Mucosa of stomach (tissue), 1 donor: ENCODE data around the gene OR2D3.
"Not testable (repeated sequence)": the region's sequence is repeated elsewhere in the genome, so short reads cannot be mapped to it uniquely, and the experiment has no call there.

Experiments used
- H3K27me3 ChIP-seq: one replicate; pipeline ENCODE4 v1.7.0; 2013; ENCODE audit warnings: mild to moderate bottlenecking, low read length; ENCODE audit not compliant: control insufficient read depth, insufficient read depth
- H3K36me3 ChIP-seq: one replicate; pipeline ENCODE4 v1.7.0; 2013; ENCODE audit warnings: low read length; ENCODE audit not compliant: control insufficient read depth, insufficient read depth
- H3K4me1 ChIP-seq: one replicate; pipeline ENCODE4 v1.7.0; 2013; ENCODE audit warnings: mild to moderate bottlenecking, low read length; ENCODE audit not compliant: control insufficient read depth, insufficient read depth
- H3K4me3 ChIP-seq: one replicate; pipeline ENCODE4 v1.7.0; 2013; ENCODE audit warnings: low read length
- H3K9ac ChIP-seq: one replicate; pipeline ENCODE4 v1.7.0; 2013; ENCODE audit warnings: mild to moderate bottlenecking, low read length, moderate library complexity
- H3K9me3 ChIP-seq: one replicate; pipeline ENCODE4 v1.7.0; 2013; ENCODE audit warnings: mild to moderate bottlenecking, low read length, moderate library complexity; ENCODE audit not compliant: control insufficient read depth
- donor health status: Pancreatic carcinoma.

Gene OR2D3

GRCh38 chr11:6920702-6921101, at the start of gene OR2D3:
Gene OR2D3 (plus strand): TSS chr11:6921002. CDS start chr11:6921002, 0 bp downstream.
- no peaks in the 10 kb centered on the region for H3K9me3 ChIP-seq
- H3K9ac ChIP-seq, result no peak within 1 kb of the TSS
- H3K4me3 ChIP-seq, result no peak within 1 kb of the TSS
- H3K36me3 ChIP-seq, result no peaks in the 10 kb centered on the region
- H3K4me1 ChIP-seq, result no peaks in the 10 kb centered on the region
- no peaks in the 10 kb centered on the region for H3K27me3 ChIP-seq

DNA sequence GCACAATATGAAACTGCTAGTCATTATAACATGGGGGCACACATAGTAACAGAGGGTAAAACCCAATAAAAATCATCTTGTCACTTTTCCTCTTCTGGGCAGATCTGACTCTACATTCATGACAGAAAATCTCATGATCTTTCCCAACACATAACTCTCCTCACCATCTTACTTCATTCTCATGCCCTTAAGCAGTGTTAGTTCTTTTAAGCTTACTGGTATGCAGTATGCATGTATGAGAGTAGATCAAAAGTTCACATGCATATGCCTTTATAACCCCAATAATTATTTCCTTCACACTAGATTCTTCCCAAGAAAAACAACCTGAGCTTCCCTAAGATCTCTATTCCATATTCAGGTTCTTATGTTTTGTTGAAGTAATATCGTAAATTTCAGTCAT, 49.5 kb upstream of the OR2D3 start:
- H3K9ac ChIP-seq, result no peak overlapping the region
- H3K4me3 ChIP-seq, result no peak overlapping the region
- H3K27me3 ChIP-seq, result no peaks in the 10 kb centered on the region

DNA sequence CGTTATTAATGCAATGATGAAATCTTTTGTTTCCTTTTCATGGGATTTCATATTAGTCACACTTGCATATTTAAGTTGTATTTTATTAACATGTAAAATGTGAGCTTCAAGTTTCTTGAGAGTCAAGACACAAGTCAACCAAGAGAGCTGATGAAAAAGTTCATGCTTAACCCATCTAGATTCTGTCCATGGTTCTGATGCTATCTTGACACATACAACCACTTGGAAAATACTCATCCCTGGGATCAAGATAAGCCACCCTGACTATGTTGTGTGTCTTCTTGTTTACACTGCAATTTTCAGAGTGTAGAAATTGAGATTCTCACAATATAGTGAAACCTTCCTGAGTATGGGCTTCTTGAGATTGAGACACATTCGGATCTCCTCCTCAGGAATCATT, 45.0 kb upstream of the OR2D3 start:
- Histone ChIP-seq H3K27me3 (no peaks in the 10 kb centered on the region), H3K36me3 (no peaks in the 10 kb centered on the region), H3K9me3 (no peaks in the 10 kb centered on the region), H3K4me1 (no peaks in the 10 kb centered on the region), H3K9ac (no peak overlapping the region), H3K4me3 (no peak overlapping the region)

More for the DNA sequence above, 49.5 kb upstream of the OR2D3 start:
- no peaks in the 10 kb centered on the region for H3K9me3 ChIP-seq
- H3K4me1 ChIP-seq, result no peaks in the 10 kb centered on the region
- no peaks in the 10 kb centered on the region for H3K36me3 ChIP-seq

GRCh38 chr11:6876325-6876724, 44.5 kb upstream of the OR2D3 start, which contains the start of gene OR10A4:
Gene OR10A4 (plus strand): TSS chr11:6876625. CDS start chr11:6876648, 23 bp downstream.
- Histone ChIP-seq H3K27me3 (no peaks in the 10 kb centered on the region), H3K9me3 (no peaks in the 10 kb centered on the region), H3K4me3 (no peak within 1 kb of the TSS), H3K9ac (no peak within 1 kb of the TSS), H3K4me1 (no peaks in the 10 kb centered on the region), H3K36me3 (no peaks in the 10 kb centered on the region)

DNA sequence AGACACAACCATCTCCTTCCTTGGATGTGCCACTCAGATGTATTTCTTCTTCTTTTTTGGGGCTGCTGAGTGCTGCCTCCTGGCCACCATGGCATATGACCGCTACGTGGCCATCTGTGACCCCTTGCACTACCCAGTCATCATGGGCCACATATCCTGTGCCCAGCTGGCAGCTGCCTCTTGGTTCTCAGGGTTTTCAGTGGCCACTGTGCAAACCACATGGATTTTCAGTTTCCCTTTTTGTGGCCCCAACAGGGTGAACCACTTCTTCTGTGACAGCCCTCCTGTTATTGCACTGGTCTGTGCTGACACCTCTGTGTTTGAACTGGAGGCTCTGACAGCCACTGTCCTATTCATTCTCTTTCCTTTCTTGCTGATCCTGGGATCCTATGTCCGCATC, 43.9 kb upstream of the OR2D3 start:
- no peaks in the 10 kb centered on the region for H3K4me1 ChIP-seq
- H3K9ac ChIP-seq, result no peak overlapping the region
- H3K36me3 ChIP-seq, result no peaks in the 10 kb centered on the region
- H3K4me3 ChIP-seq, result no peak overlapping the region
- H3K27me3 ChIP-seq, result no peaks in the 10 kb centered on the region
- no peaks in the 10 kb centered on the region for H3K9me3 ChIP-seq

DNA sequence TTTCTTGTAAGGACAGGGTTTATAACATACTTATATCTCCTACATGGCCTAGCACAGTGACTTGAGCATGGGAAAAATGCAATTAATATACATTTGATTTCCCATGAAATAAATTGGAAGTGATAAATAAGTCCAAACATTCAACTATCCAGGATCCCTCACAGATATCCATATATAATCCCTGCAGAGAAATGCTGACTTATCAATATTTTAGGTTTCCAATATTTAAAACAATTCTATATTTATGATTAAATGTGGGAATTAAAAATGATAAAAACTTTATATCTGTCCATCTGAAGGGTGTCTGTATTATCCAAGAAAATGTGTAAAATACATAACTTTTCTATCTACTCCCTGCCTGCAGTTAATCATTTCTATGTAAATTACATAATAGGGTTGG, 38.1 kb upstream of the OR2D3 start:
- H3K9me3 ChIP-seq, result no peaks in the 10 kb centered on the region
- no peaks in the 10 kb centered on the region for H3K27me3 ChIP-seq

GRCh38 chr11:6887711-6888110, 33.1 kb upstream of the OR2D3 start:
- not testable (repeated sequence) for H3K4me1 ChIP-seq, H3K4me3 ChIP-seq, H3K9me3 ChIP-seq, H3K36me3 ChIP-seq, H3K9ac ChIP-seq, H3K27me3 ChIP-seq

More for the DNA sequence above, 38.1 kb upstream of the OR2D3 start:
- Histone ChIP-seq H3K4me3 (no peak overlapping the region), H3K4me1 (no peaks in the 10 kb centered on the region), H3K36me3 (no peaks in the 10 kb centered on the region), H3K9ac (no peak overlapping the region)

- Histone ChIP-seq H3K36me3 (no peaks in the 10 kb centered on the region), H3K4me1 (no peaks in the 10 kb centered on the region), H3K9me3 (no peaks in the 10 kb centered on the region)
Observed at GRCh38 chr11:6888830-6889229, 32.0 kb upstream of the OR2D3 start.

GRCh38 chr11:6889835-6890234, 31.0 kb upstream of the OR2D3 start:
- no peaks in the 10 kb centered on the region for H3K4me1 ChIP-seq
- no peak overlapping the region for H3K9ac ChIP-seq
- no peak overlapping the region for H3K4me3 ChIP-seq
- H3K27me3 ChIP-seq, result no peaks in the 10 kb centered on the region
- H3K36me3 ChIP-seq, result no peaks in the 10 kb centered on the region
- no peaks in the 10 kb centered on the region for H3K9me3 ChIP-seq

More at GRCh38 chr11:6888830-6889229, 32.0 kb upstream of the OR2D3 start:
- H3K27me3 ChIP-seq, result no peaks in the 10 kb centered on the region
- H3K4me3 ChIP-seq, result no peak overlapping the region
- H3K9ac ChIP-seq, result no peak overlapping the region

DNA sequence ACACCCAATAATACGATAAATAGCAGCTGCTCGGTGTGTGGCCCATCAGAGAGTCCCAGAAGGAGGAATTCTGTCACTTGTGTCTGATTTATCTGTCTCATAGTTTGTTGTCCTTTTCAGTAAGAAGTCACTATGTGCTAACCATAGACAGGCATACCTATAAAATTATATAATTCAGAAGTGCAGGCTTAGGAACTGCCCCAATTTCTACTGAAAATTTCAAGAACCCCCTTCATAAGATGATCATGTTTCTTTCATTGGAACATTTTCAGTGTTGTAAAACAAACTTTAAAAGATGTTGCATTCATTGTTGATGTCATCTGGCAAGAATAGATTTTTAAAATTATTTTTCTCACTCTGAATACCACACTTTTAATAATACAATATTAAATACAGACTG, 28.4 kb upstream of the OR2D3 start, which contains the start of gene OR2D2:
OR2D2 (minus strand) TSS at position 101 of the 400 bp plus-strand sequence; CDS start at position 101, 0 bp downstream.
- H3K4me3 ChIP-seq, result no peak within 1 kb of the TSS
- H3K27me3 ChIP-seq, result no peaks in the 10 kb centered on the region
- no peaks in the 10 kb centered on the region for H3K9me3 ChIP-seq
- H3K4me1 ChIP-seq, result no peaks in the 10 kb centered on the region
- no peaks in the 10 kb centered on the region for H3K36me3 ChIP-seq
- H3K9ac ChIP-seq, result no peak within 1 kb of the TSS

- H3K4me3 ChIP-seq, result no peak overlapping the region
Observed at GRCh38 chr11:6894097-6894496, 26.7 kb upstream of the OR2D3 start.

DNA sequence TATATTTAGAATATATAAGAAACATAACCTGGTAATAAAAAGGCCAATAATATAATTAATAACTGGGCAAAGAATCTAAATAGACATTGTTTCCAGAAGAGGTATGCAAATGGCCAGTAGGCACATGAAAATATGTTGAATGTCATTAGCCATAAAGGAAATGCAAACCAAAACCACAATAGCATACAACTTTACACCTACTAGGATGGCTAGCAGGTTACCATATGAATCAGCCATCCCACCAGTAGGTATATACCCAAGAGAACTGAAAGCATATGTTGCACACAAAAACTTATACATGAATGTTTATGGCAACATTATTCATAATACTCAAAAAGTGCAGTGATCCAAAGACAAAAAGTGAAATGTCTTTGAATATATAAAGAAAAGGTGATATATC, 25.8 kb upstream of the OR2D3 start:
- Histone ChIP-seq H3K9me3 (no peaks in the 10 kb centered on the region), H3K4me3 (no peak overlapping the region), H3K4me1 (no peaks in the 10 kb centered on the region), H3K9ac (no peak overlapping the region), H3K36me3 (no peaks in the 10 kb centered on the region), H3K27me3 (no peaks in the 10 kb centered on the region)

More at GRCh38 chr11:6894097-6894496, 26.7 kb upstream of the OR2D3 start:
- H3K27me3 ChIP-seq, result no peaks in the 10 kb centered on the region
- H3K4me1 ChIP-seq, result no peaks in the 10 kb centered on the region
- H3K9ac ChIP-seq, result no peak overlapping the region
- no peaks in the 10 kb centered on the region for H3K9me3 ChIP-seq
- H3K36me3 ChIP-seq, result no peaks in the 10 kb centered on the region

DNA sequence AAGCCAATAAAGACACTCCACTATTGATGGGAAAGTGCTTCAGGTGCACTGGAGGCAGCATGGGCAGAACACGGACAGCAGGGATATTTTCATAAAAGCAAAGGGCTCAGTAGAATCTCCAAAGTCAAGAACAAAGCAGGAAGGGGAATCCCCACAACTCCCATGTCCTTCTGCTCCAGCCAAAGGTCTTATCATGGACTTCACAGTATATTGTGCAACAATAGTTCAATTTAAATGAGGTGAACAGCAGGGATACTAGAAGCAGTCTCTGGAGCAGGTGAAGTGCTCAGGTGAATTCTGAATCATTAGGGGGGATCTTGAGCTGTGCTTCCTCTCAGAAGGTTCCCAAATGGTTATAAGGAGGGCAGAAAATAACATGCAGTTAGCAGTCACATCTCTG, 21.9 kb upstream of the OR2D3 start:
- no peak overlapping the region for H3K4me3 ChIP-seq
- H3K4me1 ChIP-seq, result no peaks in the 10 kb centered on the region
- no peaks in the 10 kb centered on the region for H3K9me3 ChIP-seq

More for the DNA sequence above, 21.9 kb upstream of the OR2D3 start:
- no peak overlapping the region for H3K9ac ChIP-seq
- no peaks in the 10 kb centered on the region for H3K36me3 ChIP-seq
- H3K27me3 ChIP-seq, result no peaks in the 10 kb centered on the region
